Measurements from ENCODE around the gene S100A14. TPM values are rescaled to one million over a fixed set of nuclear protein-coding genes. Genes with fewer than 3 reads are reported as not detected.

The S100A14 gene
- total and polyA plus RNA-seq, 2 of the 13 experiments (the other 11 are each of a cell fraction or from before 2014, with no cell fraction given), result 1.4 to 7.7 TPM

GRCh38 chr1:153608089-153608682 lies 7.9 kb downstream of the S100A14 start (continued):
- TF ChIP-seq ZSCAN21 (CRISPR knock-in tag; IDR thresholded peaks at IDR 0.05; ENCODE audit: borderline replicate concordance), result no peak
- TF ChIP-seq ATF7-NPFF (CRISPR knock-in tag; IDR thresholded peaks at IDR 0.05; ENCODE audit: low read depth), result 0 out of 2 replicates have a peak, but pooled peaks have one; percentile 34
- no peak for TF ChIP-seq ESRRA (CRISPR knock-in tag; IDR thresholded peaks at IDR 0.05; ENCODE audit: low read depth)
- TF ChIP-seq REPIN1 (CRISPR knock-in tag; IDR thresholded peaks at IDR 0.05; ENCODE audit: borderline replicate concordance, low read depth), result no peak
- TF ChIP-seq ZNF512B (CRISPR knock-in tag; IDR thresholded peaks at IDR 0.05; ENCODE audit: borderline replicate concordance), result no peak
- no peak for TF ChIP-seq ZNF446 (CRISPR knock-in tag; IDR thresholded peaks at IDR 0.05)
- no peak for TF ChIP-seq ZNF180 (CRISPR knock-in tag; IDR thresholded peaks at IDR 0.05; ENCODE audit: borderline replicate concordance, low read depth)
- TF ChIP-seq REST (IDR thresholded peaks at IDR 0.05; ENCODE audit: borderline replicate concordance in 1 of 2, low read depth in 1 of 2, low read length in 2 of 2), result no peak
- TF ChIP-seq ETS1 (CRISPR knock-in tag; IDR thresholded peaks at IDR 0.05), result no peak
- TF ChIP-seq ZBTB7B (CRISPR knock-in tag; IDR thresholded peaks at IDR 0.05), result no peak
- 0 out of 4 replicates have a peak, but pooled peaks of 1 of the 2 experiments have one; percentile 34 for TF ChIP-seq KLF16 (CRISPR knock-in tag; IDR thresholded peaks at IDR 0.05)
- no peak for TF ChIP-seq DR1 (CRISPR knock-in tag; IDR thresholded peaks at IDR 0.05)
- TF ChIP-seq ZBED4 (CRISPR knock-in tag; IDR thresholded peaks at IDR 0.05; ENCODE audit: borderline replicate concordance), result no peak
- TF ChIP-seq BRCA1 (CRISPR knock-in tag; IDR thresholded peaks at IDR 0.05), result no peak
- no peak for TF ChIP-seq ZKSCAN1 (IDR thresholded peaks at IDR 0.05; ENCODE audit: low read length)
- TF ChIP-seq ZNF713 (CRISPR knock-in tag; IDR thresholded peaks at IDR 0.05), result no peak
- TF ChIP-seq ZNF576 (CRISPR knock-in tag; IDR thresholded peaks at IDR 0.05), result 0 out of 2 replicates have a peak, but pooled peaks have one; percentile 62

Data from HepG2 (cell line).